Muscle layer of duodenum (tissue), 2 donors: ENCODE results near the gene ZFP42.
"Not testable (repeated sequence)": the region's sequence is repeated elsewhere in the genome, so short reads cannot be mapped to it uniquely, and the experiment has no call there.

ENCODE experiments used
- H3K27ac ChIP-seq: one replicate; pipeline ENCODE4 v1.7.0; 2013; ENCODE audit warnings: mild to moderate bottlenecking, low read length
- H3K27me3 ChIP-seq: one replicate; pipeline ENCODE4 v1.7.0; 2013; ENCODE audit warnings: low read depth, mild to moderate bottlenecking, control low read depth, low read length
- H3K36me3 ChIP-seq, 2 donors: one replicate each; pipeline ENCODE4 v1.7.0; 2013; ENCODE audit warnings: low read length in 2 of 2, control low read depth in 1 of 2, mild to moderate bottlenecking in 1 of 2; ENCODE audit not compliant: insufficient read depth in 2 of 2, control insufficient read depth in 1 of 2
- H3K4me1 ChIP-seq, 2 donors: one replicate each; pipeline ENCODE4 v1.7.0; 2013; ENCODE audit warnings: low read length in 2 of 2, mild to moderate bottlenecking in 2 of 2, control low read depth in 1 of 2, moderate library complexity in 1 of 2; ENCODE audit not compliant: insufficient read depth in 2 of 2, control insufficient read depth in 1 of 2
- H3K4me3 ChIP-seq, 2 donors: one replicate each; pipeline ENCODE4 v1.7.0; 2013; ENCODE audit warnings: low read length in 2 of 2, low read depth in 1 of 2, mild to moderate bottlenecking in 1 of 2
- H3K9me3 ChIP-seq, 2 donors: one replicate each; pipeline ENCODE4 v1.7.0; 2013; ENCODE audit warnings: low read length in 2 of 2, control low read depth in 1 of 2, mild to moderate bottlenecking in 1 of 2; ENCODE audit not compliant: control insufficient read depth in 1 of 2
- donor health status: healthy.

ZFP42 gene

DNA sequence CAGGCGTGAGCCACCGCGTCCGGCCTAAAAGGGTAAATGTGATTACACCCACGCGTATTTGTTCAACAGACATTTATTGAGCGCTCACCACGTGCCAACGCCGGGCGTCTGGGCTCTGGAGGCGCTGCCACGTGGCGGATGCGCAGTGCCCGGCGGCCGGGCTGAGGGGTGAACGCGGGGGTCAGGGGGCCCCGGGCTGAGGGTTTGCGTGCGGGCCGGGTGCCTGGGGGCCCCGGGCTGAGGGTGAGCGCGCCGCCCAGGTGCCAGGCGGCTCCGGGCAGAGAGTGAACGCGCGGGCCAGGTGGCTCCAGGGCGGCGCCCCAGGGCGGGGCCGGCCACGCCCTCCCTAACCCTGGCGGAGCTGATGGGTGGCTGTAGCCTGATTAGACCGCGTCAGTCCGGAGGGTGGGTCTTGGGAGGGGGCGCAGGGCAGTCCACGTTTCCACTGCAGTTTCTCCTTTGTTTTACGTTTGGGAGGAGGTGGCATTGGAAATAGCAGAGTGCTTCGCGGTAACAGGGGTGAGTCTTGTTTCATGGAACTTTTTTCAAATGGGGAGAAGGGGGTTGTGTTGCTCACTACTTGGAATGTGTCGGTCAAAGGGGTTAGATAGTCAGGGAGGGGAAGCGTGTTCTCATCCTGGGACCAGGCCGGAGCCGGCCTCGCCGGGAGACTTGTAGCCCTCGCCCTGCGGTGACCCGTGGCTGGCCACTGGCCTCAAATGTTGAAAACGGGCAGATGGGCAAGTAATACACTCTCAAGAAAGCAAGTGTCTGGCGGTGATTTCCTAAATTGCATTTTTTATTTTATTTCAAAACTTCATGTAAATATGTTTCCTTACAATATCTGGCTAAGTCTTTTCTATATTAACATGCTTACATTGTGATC is at the start of gene ZFP42:
ZFP42 (plus strand) TSS at position 450 of the 886 bp plus-strand sequence. CDS start 7,037 bp downstream, outside the sequence.
- no peak within 1 kb of the TSS for H3K27ac ChIP-seq
- H3K27me3 ChIP-seq = peaks cover 4% of the 10 kb centered on the region
- H3K36me3 ChIP-seq = no peaks in the 10 kb centered on the region
- no peaks in the 10 kb centered on the region for H3K4me1 ChIP-seq
- peaks cover 0 to 6% of the 10 kb centered on the region in 2 donors for H3K9me3 ChIP-seq
- H3K4me3 ChIP-seq = no peak within 1 kb of the TSS

DNA sequence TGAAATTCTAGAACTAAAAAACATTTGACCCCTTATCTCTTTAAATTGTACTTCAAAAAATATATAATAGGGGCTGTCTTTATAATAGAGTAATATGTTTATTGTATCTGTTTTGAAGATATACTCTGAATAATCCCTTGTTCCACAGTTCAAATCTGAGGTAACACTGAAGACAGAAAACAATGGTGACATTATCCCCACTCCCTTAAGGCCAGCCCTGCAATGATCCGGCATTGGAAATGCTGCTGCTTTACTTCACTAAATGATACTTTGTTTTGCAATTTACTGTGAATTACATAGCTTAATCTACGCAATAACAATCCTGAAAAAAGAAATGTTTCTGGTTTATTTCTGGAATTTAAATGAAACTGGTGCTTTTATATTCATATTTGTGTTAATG is 34.4 kb upstream of the ZFP42 start:
- H3K9me3 ChIP-seq = no peaks in the 10 kb centered on the region
- H3K4me3 ChIP-seq = no peak overlapping the region
- no peak overlapping the region for H3K27ac ChIP-seq
- H3K36me3 ChIP-seq = no peaks in the 10 kb centered on the region
- H3K4me1 ChIP-seq = peaks cover 0 to 3% of the 10 kb centered on the region in 2 donors
- H3K27me3 ChIP-seq = no peaks in the 10 kb centered on the region

- Histone ChIP-seq H3K4me1 (peaks cover 0 to 3% of the 10 kb centered on the region in 2 donors), H3K4me3 (no peak overlapping the region), H3K9me3 (no peaks in the 10 kb centered on the region), H3K27ac (no peak overlapping the region), H3K36me3 (no peaks in the 10 kb centered on the region), H3K27me3 (no peaks in the 10 kb centered on the region)
These were observed 33.6 kb upstream of the ZFP42 start for GRCh38 chr4:187961961-187962360.

GRCh38 chr4:187962926-187963325 is 32.6 kb upstream of the ZFP42 start:
- Histone ChIP-seq H3K4me1 (peaks cover 0 to 3% of the 10 kb centered on the region in 2 donors), H3K36me3 (no peaks in the 10 kb centered on the region), H3K27me3 (no peaks in the 10 kb centered on the region), H3K9me3 (no peaks in the 10 kb centered on the region), H3K4me3 (no peak overlapping the region), H3K27ac (no peak overlapping the region)

DNA sequence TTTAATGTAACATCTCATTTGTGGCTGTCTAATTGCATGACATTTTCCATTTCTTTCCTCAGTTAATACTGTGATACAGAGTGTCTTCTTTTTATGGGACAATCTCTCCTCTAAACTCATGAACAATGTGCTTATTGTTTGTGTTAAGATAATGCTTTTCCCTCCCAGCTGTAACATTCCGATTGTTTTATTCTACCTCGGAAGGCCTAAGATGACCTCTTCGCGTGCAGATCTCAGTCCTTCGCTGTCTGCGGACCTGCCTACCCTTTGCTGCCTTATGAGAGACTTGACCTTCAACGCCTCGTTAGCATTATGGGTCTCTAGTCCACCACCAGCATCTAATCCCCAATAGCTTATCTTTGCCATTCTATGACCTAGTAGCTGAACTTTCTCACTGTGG is 29.8 kb upstream of the ZFP42 start:
- Histone ChIP-seq H3K4me3 (no peak overlapping the region), H3K4me1 (peaks cover 0 to 3% of the 10 kb centered on the region in 2 donors), H3K27me3 (no peaks in the 10 kb centered on the region), H3K9me3 (no peaks in the 10 kb centered on the region), H3K27ac (no peak overlapping the region), H3K36me3 (no peaks in the 10 kb centered on the region)

GRCh38 chr4:187972135-187972534 is 23.4 kb upstream of the ZFP42 start:
- Histone ChIP-seq H3K4me1 (no peaks in the 10 kb centered on the region), H3K36me3 (no peaks in the 10 kb centered on the region), H3K27ac (no peak overlapping the region), H3K27me3 (no peaks in the 10 kb centered on the region), H3K9me3 (no peaks in the 10 kb centered on the region), H3K4me3 (no peak overlapping the region)

- H3K9me3 ChIP-seq = peaks cover 0 to 2% of the 10 kb centered on the region in 2 donors
- no peaks in the 10 kb centered on the region for H3K27me3 ChIP-seq
- no peaks in the 10 kb centered on the region for H3K36me3 ChIP-seq
These were observed 11.8 kb upstream of the ZFP42 start for GRCh38 chr4:187983746-187984145.

DNA sequence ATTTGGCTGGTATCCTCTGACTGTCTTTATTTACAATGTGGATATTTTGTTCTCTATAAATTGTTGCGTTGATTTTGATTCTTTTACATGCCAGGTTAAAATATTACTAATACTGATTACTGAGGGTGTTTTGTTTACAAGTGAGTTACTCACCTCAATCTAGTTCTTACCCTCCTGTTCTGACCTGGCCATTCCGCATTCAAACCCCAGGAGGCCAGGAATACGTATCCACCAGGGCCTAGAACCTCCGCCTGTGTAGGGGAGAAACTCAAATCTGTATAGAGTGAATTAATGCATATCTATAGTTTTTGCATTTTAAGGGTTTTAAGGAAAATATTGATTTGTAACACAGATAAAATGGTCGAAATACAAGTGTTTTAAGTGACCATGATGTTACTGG is 2.6 kb upstream of the ZFP42 start:
- no peaks in the 10 kb centered on the region for H3K4me1 ChIP-seq
- no peaks in the 10 kb centered on the region for H3K36me3 ChIP-seq
- H3K9me3 ChIP-seq = peaks cover 0 to 6% of the 10 kb centered on the region in 2 donors
- H3K27ac ChIP-seq = no peak overlapping the region
- no peak overlapping the region for H3K4me3 ChIP-seq
- peaks cover 4% of the 10 kb centered on the region for H3K27me3 ChIP-seq

More at GRCh38 chr4:187983746-187984145, 11.8 kb upstream of the ZFP42 start:
- H3K27ac ChIP-seq = no peak overlapping the region
- H3K4me1 ChIP-seq = no peaks in the 10 kb centered on the region
- H3K4me3 ChIP-seq = no peak overlapping the region

DNA sequence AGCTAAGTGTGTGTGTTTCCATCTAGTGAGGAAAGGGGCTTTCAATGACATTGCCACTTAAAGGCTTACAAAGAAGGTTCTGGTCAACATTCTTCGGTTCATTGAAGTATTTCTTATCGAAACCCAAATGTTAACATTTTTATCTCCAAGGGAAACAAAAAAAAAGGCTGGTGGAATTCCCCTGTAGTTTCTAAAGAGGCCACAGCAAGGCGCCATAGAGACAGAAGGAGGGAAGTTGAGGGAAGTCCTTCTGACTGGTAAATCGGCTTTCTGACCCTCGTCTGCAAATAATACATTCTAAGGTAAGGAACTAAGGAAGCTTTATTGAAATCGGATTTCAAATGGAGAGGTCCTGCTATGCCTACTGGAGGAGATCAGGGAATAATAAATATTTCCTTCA is 1.7 kb upstream of the ZFP42 start:
- Histone ChIP-seq H3K36me3 (no peaks in the 10 kb centered on the region), H3K9me3 (peaks cover 0 to 6% of the 10 kb centered on the region in 2 donors), H3K4me3 (no peak overlapping the region), H3K27me3 (peaks cover 4% of the 10 kb centered on the region), H3K27ac (no peak overlapping the region), H3K4me1 (no peaks in the 10 kb centered on the region)

- Histone ChIP-seq H3K4me3 (no peak overlapping the region), H3K36me3 (no peaks in the 10 kb centered on the region), H3K9me3 (peaks cover 0 to 6% of the 10 kb centered on the region in 2 donors), H3K27ac (no peak overlapping the region), H3K27me3 (peaks cover 4% of the 10 kb centered on the region), H3K4me1 (no peaks in the 10 kb centered on the region)
These were observed 1.1 kb downstream of the ZFP42 start for GRCh38 chr4:187996502-187997177.

DNA sequence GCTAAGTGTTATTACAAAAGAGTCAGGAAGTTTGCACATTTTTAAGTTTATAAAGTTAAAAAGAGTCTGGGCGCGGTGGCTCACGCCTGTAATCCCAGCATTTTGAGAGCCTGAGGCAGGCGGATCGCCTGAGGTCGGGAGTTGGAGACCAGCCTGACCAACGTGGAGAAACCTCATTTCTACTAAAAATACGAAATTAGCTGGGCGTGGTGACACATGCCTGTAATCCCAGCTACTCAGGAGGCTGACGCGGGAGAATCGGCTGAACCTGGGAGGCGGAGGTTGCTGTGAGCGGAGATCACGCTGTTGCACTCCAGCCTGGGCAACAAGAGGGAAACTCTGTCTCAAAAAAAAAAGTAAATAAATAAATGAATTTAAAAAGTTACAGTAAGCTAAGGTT is 2.4 kb downstream of the ZFP42 start:
- H3K36me3 ChIP-seq, H3K27ac ChIP-seq, H3K9me3 ChIP-seq, H3K27me3 ChIP-seq, H3K4me3 ChIP-seq, H3K4me1 ChIP-seq: not testable (repeated sequence)
